Neural progenitor cell (in vitro differentiated cells): Measurements from ENCODE around the gene ZFPL1.

Experiments
- EZH2 ChIP-seq: fragments of 200-600 bp; sonication (generic); IDR thresholded peaks from 2 replicates; pipeline ENCODE4 v1.6.1; 2017; ENCODE audit warnings: antibody characterized with exemption, mild to moderate bottlenecking, moderate library complexity
- TF ChIP-seq, protein P1 (sequence below): fragments of 200-600 bp; sonication (generic); IDR thresholded peaks from 2 replicates; pipeline ENCODE4 v1.5.1; 2017; ENCODE audit warnings: antibody characterized with exemption, mild to moderate bottlenecking

DNA sequence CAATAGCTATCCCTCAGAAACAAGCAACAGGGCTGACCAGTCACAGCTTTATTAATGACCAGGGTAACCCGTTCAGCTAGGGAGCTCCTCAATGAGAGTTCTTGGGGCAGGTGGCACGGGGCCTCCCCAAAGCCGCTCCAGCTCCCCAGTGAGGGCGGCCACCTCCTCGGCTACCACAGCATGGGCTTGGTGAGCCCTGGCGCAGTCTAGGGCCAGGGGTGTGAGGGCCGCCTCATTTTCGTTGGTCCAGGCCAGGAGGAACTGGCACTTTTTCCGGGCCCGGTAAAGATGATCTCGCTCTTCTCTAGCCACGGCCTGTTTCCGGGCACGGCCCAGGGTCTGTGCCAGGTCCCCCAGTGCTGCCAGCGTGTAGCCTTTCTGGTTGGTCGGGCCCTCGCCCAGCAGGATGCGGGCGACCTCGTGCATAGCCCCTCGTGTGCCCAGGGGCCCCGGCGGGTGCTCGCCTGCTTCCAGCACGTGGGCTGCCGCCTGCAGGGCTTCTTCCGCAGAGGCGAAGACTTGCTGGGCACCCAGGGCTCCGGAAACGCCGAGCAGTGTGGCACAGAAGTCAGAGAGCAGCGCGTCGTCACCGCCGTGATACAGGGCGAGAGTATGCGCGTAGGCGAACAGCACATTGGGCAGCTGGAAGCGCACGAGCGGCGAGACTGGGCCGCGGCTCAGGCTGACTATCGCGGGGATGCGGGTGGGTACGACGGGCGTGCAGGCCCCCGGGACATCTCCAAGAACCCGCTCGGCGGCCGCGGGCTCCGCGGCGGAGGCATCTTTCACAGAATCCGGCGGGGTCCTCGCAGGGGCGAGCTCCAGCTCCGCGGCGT is 32.6 kb downstream of the ZFPL1 start:
- TF ChIP-seq, protein P1, sequence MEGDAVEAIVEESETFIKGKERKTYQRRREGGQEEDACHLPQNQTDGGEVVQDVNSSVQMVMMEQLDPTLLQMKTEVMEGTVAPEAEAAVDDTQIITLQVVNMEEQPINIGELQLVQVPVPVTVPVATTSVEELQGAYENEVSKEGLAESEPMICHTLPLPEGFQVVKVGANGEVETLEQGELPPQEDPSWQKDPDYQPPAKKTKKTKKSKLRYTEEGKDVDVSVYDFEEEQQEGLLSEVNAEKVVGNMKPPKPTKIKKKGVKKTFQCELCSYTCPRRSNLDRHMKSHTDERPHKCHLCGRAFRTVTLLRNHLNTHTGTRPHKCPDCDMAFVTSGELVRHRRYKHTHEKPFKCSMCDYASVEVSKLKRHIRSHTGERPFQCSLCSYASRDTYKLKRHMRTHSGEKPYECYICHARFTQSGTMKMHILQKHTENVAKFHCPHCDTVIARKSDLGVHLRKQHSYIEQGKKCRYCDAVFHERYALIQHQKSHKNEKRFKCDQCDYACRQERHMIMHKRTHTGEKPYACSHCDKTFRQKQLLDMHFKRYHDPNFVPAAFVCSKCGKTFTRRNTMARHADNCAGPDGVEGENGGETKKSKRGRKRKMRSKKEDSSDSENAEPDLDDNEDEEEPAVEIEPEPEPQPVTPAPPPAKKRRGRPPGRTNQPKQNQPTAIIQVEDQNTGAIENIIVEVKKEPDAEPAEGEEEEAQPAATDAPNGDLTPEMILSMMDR, result no peak
- TF ChIP-seq EZH2, result no peak
